ENCODE measurements around the gene ABCA9.

Gene ABCA9

DNA sequence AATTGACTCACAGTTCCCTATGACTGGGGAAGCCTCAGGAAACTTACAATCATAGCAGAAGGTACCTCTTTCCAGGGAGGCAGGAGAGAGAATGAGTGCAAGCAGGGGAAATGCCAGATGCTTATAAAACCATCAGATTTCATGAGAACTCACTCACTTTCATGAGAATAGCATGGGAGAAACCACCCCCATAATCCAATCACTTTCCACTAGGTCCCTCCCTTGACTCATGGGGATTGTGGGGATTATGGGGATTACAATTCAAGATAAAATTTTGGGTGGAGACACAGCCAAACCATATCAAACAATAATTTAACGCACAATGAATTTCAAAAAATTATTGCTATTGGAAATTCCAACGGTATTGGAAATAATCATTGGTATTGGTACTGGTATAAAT lies 15.1 kb downstream of the ABCA9 start:
- Histone ChIP-seq H3K4me1 (no peaks in the 10 kb centered on the region), H3K27me3 (no peaks in the 10 kb centered on the region), H3K36me3 (no peaks in the 10 kb centered on the region), H3K4me3 (ENCODE audit: low read depth, low read length) (no peak overlapping the region), H3K9me3 (no peaks in the 10 kb centered on the region)
- DNase-seq = no peak
- TF ChIP-seq, protein P1, sequence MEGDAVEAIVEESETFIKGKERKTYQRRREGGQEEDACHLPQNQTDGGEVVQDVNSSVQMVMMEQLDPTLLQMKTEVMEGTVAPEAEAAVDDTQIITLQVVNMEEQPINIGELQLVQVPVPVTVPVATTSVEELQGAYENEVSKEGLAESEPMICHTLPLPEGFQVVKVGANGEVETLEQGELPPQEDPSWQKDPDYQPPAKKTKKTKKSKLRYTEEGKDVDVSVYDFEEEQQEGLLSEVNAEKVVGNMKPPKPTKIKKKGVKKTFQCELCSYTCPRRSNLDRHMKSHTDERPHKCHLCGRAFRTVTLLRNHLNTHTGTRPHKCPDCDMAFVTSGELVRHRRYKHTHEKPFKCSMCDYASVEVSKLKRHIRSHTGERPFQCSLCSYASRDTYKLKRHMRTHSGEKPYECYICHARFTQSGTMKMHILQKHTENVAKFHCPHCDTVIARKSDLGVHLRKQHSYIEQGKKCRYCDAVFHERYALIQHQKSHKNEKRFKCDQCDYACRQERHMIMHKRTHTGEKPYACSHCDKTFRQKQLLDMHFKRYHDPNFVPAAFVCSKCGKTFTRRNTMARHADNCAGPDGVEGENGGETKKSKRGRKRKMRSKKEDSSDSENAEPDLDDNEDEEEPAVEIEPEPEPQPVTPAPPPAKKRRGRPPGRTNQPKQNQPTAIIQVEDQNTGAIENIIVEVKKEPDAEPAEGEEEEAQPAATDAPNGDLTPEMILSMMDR (IDR thresholded peaks at IDR 0.05; ENCODE audit: low read depth, low read length) = no peak

DNA sequence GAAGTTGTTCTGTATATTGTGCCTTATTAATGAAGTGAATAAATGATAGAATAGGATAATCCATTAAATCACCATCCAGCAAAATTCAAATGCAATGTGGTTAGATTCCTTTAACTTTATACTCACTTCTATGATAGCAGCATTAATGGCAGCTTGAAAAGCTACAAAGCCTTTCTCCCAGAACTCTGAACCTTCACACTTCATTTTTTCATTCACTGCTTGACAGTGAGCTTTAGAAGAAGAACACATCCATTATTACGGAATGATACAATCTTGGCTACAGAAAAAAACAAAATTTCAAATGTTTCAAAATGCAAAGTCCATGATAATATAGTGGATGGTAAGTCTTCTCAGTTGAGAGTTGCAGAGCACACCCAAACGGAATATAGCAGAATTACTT lies 16.4 kb downstream of the ABCA9 start:
- H3K4me3 ChIP-seq (ENCODE audit: low read depth, low read length) = no peak overlapping the region
- no peaks in the 10 kb centered on the region for H3K4me1 ChIP-seq
- DNase-seq = no peak
- no peaks in the 10 kb centered on the region for H3K27me3 ChIP-seq
- H3K36me3 ChIP-seq = no peaks in the 10 kb centered on the region
- H3K9me3 ChIP-seq = no peaks in the 10 kb centered on the region
- TF ChIP-seq, protein P1 (IDR thresholded peaks at IDR 0.05; ENCODE audit: low read depth, low read length) = no peak

DNA sequence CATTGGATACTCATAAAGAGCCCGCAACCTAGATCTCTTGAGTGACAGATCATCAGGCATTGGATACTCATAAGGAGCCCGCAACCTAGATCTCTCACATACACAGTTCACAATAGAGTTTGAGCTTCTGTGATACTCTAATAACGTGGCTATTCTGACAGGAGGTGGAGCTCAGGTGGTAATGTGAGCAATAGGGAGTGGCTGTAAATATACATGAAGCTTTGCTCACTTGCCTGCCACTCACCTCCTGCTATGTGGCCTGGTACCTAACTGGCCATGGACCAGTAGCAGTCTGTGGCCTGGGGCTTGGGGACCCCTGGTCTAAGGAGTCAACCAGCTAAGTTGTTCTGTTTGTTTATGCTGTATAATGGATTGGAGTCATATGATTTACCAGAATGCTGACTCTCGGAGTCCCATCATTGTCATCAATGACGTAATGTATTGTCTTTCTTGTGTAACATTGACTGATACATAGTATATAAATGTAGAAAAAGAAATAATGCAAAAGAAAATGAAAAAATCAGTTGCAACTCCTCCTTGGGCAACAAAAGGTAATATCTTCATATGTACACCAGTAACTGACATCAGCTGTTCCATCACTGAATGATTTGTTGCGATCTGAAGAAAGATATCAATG lies 17.5 kb downstream of the ABCA9 start:
- TF ChIP-seq, protein P1 (IDR thresholded peaks at IDR 0.05; ENCODE audit: low read depth, low read length) = no peak
- H3K4me1 ChIP-seq = no peaks in the 10 kb centered on the region
- no peak overlapping the region for H3K4me3 ChIP-seq (ENCODE audit: low read depth, low read length)
- DNase-seq = no peak
- H3K27me3 ChIP-seq = no peaks in the 10 kb centered on the region
- H3K36me3 ChIP-seq = no peaks in the 10 kb centered on the region
- H3K9me3 ChIP-seq = no peaks in the 10 kb centered on the region

DNA sequence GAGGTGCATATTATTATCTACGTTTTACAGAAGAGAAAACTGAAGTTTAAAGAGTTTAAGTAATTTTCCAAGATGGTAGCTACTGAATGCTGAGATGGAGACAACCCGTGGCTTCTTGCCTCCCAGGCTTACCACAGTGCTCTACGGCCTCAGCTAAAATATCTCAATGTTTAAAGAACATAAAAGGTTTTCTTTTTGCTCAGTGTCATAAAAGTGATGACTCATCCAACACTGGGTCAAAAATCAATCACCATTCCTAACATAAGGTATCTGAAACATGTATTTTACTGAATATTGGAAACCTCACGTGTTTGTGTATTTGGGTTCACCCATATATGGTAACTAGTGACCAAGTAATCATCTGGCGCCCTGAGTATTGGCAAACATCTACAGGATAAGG lies 18.4 kb downstream of the ABCA9 start:
- Histone ChIP-seq H3K36me3 (no peaks in the 10 kb centered on the region), H3K27me3 (no peaks in the 10 kb centered on the region), H3K9me3 (no peaks in the 10 kb centered on the region), H3K4me3 (ENCODE audit: low read depth, low read length) (no peak overlapping the region), H3K4me1 (no peaks in the 10 kb centered on the region)
- DNase-seq = no peak
- TF ChIP-seq, protein P1 (IDR thresholded peaks at IDR 0.05; ENCODE audit: low read depth, low read length) = no peak

DNA sequence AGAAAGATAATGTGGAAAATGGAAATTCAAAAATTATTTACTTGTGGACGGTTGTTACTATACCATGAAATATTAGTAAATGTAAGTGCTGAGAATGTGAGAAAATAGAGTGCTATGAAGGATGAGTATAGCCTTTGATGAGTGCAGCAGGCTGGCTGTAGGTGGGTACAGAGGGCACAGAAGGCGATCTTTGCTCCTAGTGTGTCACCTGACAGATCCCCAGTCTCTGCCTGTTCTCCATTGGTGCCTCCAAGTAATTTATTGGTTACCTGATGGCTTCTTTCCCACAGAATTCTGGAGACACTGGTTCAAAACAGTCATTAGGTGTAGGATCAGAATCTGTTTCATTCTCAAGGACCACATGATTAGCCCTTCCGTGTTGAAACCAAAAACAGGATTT lies 28.9 kb downstream of the ABCA9 start:
- H3K4me3 ChIP-seq (ENCODE audit: low read depth, low read length) = no peak overlapping the region
- H3K4me1 ChIP-seq = no peaks in the 10 kb centered on the region
- no peak for DNase-seq
- TF ChIP-seq, protein P1 (IDR thresholded peaks at IDR 0.05; ENCODE audit: low read depth, low read length) = no peak
- no peaks in the 10 kb centered on the region for H3K27me3 ChIP-seq
- H3K36me3 ChIP-seq = no peaks in the 10 kb centered on the region
- no peaks in the 10 kb centered on the region; the same call in 1 of the 2 replicates for H3K9me3 ChIP-seq

DNA sequence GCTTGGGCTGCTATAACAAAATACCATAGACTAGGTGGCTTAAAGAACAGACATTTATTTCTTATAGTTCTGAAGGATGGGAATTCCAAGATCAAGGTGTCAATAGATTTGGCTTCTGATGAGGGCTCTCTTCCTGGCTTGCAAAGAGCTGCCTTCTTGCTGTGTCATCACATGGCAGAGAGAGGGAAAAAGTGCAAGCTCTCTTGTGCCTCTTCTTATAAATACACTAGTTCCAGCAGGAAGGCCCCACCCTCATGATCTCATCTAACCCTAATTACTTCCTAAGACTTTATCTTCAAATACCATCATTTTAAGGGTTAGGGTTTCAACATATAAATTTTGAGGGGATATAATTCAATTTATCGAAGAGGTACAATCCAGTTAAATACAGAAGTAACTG lies 30.6 kb downstream of the ABCA9 start:
- no peak for DNase-seq
- TF ChIP-seq, protein P1 (IDR thresholded peaks at IDR 0.05; ENCODE audit: low read depth, low read length) = no peak
- Histone ChIP-seq H3K4me1 (no peaks in the 10 kb centered on the region), H3K27me3 (no peaks in the 10 kb centered on the region), H3K4me3 (ENCODE audit: low read depth, low read length) (no peak overlapping the region), H3K9me3 (no peaks in the 10 kb centered on the region), H3K36me3 (no peaks in the 10 kb centered on the region)

Data from BE2C (cell line).